ENCODE measurements around the gene PI4K2A. TPM values are rescaled to one million over a fixed set of nuclear protein-coding genes. Genes with fewer than 3 reads are reported as not detected.
A peak's percentile ranks its signal among the peaks of the same experiment; 100 is the strongest.
"Not testable (repeated sequence)": the region's sequence is repeated elsewhere in the genome, so short reads cannot be mapped to it uniquely, and the experiment has no call there.

PI4K2A gene
- polyA plus RNA-seq, 6 donors from 2014 or later = 5.1 to 7.9 (median 6.4) TPM

DNA sequence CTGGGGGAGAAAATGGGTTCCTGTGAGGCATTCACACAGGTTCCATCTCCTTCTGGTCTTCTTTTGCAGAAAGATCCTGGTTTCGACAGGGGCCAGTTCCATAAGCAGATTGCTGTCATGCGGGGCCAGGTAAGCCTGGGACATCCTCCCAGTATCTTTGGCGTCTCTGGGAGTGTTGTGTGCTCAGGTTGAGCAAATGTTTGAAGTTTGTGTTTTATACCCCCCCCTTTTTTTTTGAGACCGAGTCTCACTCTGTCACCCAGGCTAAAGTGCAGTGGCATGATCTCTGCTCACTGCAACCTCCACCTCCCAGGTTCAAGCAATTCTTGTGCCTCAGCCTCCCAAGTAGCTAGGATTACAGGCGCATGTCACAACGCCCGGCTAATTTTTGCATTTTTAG is 26.5 kb downstream of the PI4K2A start:
- Mint-ChIP-seq H3K4me1 (no peaks in the 10 kb centered on the region), H3K36me3 (peaks cover 21 to 22% of the 10 kb centered on the region in 2 donors), H3K27ac (no peak overlapping the region), H3K4me3 (no peak overlapping the region), H3K27me3 (no peaks in the 10 kb centered on the region), H3K9me3 (no peaks in the 10 kb centered on the region)
- no peak for ATAC-seq (ENCODE audit: low read depth in 2 of 2)
- DNase-seq = no peak

DNA sequence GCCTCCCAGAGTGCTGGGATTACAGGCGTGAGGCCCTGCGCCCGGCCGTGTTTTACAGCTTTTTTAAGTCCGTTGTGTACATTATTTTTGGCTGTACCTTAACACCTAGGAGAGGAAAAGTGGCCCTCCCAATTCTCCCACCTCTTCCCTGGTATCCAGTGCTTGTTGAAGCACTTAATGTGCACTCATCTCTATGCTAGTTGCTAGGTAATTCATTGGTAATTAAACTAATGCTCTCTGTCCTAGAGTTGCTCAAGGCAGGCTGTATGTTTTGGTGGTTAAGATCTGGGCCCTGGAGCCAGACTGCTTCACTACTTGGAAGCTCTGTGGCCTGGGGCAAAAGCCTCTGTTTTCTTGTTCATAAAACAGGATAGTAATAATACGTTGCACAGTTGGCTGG is 27.0 kb downstream of the PI4K2A start:
- Mint-ChIP-seq H3K36me3 (peaks cover 21 to 22% of the 10 kb centered on the region in 2 donors), H3K9me3 (no peaks in the 10 kb centered on the region), H3K27ac (peak overlapping the region in 1 of 6 donors; percentile 9), H3K27me3 (no peaks in the 10 kb centered on the region), H3K4me1 (no peaks in the 10 kb centered on the region), H3K4me3 (no peak overlapping the region)
- ATAC-seq (ENCODE audit: low read depth in 2 of 2) (no peak), DNase-seq (no peak)

DNA sequence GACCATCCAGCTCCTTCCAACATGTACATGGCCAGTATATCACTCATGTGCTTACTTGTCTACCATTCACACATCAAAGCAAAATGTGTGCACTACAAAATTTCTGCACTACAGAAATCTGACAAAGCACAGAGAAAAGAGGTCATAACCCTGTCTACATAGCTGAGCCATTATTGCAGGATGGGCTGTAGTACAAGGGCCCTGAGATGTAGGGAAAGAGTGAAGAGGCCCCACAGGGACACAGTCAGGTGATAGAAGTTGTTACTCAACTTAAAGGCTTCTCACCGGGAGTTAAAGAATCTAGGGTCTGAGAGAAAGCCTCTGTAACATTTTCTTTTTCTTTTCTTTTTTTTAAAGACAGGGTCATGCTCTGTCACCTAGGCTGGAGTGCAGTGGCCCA is 29.1 kb downstream of the PI4K2A start:
- Mint-ChIP-seq H3K4me1 (no peaks in the 10 kb centered on the region), H3K27ac (peak overlapping the region in 1 of 6 donors; percentile 13), H3K9me3 (no peaks in the 10 kb centered on the region), H3K36me3 (peaks cover 13 to 16% of the 10 kb centered on the region in 2 donors), H3K4me3 (no peak overlapping the region), H3K27me3 (no peaks in the 10 kb centered on the region)
- ATAC-seq (ENCODE audit: low read depth in 2 of 2) (no peak), DNase-seq (no peak)

DNA sequence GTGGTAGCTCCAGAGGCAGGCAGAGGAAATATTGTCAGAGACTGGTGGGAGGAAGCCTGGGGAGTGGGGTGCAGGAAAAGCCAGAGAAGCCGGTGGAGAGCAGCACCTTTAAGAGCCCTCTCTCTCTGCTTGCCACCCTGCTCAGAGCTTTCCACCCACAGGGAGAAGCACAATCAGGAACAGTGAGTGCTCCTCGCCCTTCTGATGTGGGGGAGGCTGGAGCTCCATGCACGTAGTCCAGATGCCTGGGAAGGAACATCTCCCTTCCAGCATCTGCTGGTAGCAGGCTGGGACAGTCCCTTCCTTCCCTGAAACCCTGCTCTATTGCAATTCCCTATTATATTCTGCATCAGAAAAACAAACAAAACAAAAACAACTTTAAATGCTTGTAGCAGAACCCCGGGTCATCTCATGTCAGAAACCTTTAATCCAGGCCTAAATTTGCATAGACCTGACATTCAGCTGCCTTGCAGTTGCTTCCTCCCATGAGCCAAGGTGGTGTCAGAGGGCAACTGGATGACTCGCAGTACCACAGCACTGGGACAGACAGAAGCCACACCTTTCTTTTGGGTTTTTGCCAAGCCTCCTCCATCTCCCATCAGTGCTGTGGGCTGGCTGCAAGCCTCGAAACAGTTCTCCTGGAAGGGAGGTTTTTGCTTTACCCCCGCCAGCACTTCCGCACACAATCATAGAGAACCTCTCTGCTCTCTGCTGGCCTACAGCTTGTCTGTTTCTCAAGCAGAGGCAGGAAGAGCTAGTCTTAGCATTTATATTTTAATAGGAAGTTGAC is 33.5 kb downstream of the PI4K2A start:
- H3K4me1 Mint-ChIP-seq = peaks cover 0 to 10% (median 10%) of the 10 kb centered on the region in 3 donors
- peak overlapping the region in 1 of 6 donors; percentile 58 for H3K27ac Mint-ChIP-seq
- ATAC-seq (ENCODE audit: low read depth in 2 of 2) (no peak), DNase-seq (no peak)
- H3K27me3 Mint-ChIP-seq = no peaks in the 10 kb centered on the region
- H3K4me3 Mint-ChIP-seq = no peak overlapping the region
- peaks cover 0 to 9% of the 10 kb centered on the region in 2 donors for H3K36me3 Mint-ChIP-seq
- H3K9me3 Mint-ChIP-seq = no peaks in the 10 kb centered on the region

DNA sequence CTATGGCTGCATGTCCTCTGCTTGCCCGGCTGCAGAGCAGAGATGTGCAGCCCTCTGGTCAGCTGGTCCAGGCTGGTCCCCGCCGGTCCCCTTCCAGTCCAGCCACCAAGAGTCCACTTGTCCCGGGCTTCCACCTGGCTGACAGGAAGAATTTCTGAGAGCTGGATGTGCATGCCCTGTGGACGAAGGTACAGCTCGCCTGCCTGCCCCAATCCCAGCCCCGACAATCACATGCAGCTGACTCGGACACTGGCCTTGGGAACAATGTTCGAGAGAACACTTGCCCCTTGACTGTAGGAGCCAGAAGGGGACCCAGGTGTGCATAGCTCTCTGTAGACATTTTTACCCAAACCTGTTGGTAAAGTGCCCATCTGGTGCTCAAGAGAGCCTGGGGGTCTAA is 34.8 kb downstream of the PI4K2A start:
- DNase-seq (no peak), ATAC-seq (ENCODE audit: low read depth in 2 of 2) (no peak)
- Mint-ChIP-seq H3K27ac (no peak overlapping the region), H3K4me1 (peaks cover 0 to 10% (median 10%) of the 10 kb centered on the region in 3 donors), H3K27me3 (no peaks in the 10 kb centered on the region), H3K36me3 (peaks cover 0 to 9% of the 10 kb centered on the region in 2 donors), H3K4me3 (no peak overlapping the region), H3K9me3 (no peaks in the 10 kb centered on the region)

DNA sequence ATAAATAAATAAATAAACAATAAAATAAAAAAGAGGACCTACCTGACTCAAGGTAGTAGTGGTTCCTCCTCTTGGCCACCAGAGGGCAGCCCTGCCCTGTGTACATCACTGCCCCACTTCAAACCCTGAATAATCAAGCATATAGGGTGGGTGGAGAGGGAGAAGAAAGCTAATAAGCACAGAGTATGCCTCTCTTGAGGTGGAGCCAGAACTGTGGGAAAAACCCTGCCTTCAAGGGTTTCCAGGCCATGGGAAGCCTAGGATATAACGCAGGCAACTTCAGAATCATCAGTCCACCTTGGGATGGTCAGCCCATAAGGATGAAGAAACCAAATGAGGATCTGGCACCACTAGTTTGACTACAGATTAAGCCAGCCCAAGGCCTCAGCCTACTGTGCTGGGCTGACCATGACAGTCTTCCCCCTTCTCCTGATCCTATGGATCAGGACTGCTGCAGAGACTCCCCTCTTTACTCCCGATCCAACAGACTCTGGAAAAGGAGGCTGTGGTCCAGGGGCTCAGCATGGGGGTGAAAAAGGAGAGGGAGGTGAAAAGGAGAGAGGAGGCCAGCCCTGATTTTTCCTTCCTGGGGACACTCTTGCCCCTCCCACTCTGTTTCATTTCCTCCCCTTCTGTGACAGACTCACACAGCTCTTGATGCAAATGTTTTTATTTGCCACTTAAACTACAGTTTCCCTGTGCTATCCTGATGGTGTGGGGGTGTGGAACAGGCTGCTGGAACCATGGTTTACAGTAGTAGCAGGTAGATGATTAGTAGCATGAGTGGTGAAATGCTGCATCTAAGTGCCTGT is 36.5 kb downstream of the PI4K2A start:
- peak; percentile 55 for DNase-seq
- no peaks in the 10 kb centered on the region for H3K9me3 Mint-ChIP-seq
- H3K4me3 Mint-ChIP-seq = peak overlapping the region in 1 of 8 donors; percentile 33
- H3K27me3 Mint-ChIP-seq = no peaks in the 10 kb centered on the region
- peak overlapping the region; percentile 4 to 91 (median 30) for H3K27ac Mint-ChIP-seq
- peaks cover 0 to 10% (median 10%) of the 10 kb centered on the region in 3 donors for H3K4me1 Mint-ChIP-seq
- peaks cover 0 to 9% of the 10 kb centered on the region in 2 donors for H3K36me3 Mint-ChIP-seq
- peak; percentile 81 to 90 for ATAC-seq (ENCODE audit: low read depth in 2 of 2)

DNA sequence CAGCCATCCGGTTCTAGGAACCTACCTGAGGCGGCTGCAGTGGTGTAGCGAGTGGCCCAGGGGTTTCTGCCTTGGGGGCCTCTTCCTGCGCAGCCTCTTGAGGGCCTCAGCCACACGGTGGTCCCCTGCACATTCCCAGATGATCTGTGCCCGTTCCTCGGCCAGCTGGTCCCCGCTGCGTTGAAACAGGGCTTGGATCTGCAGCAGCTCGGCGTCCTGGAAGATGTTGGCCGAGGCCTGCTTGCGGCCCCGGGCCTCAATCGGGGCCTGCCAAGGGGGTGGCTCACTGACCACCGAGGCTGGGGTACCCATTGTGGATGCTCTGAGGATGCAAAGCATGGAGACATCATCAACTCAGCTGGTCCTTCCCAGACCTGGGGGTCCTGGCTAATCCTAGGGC is 39.1 kb downstream of the PI4K2A start:
- Mint-ChIP-seq H3K4me3 (no peak overlapping the region), H3K27me3 (no peaks in the 10 kb centered on the region), H3K27ac (no peak overlapping the region), H3K4me1 (peaks cover 0 to 10% (median 10%) of the 10 kb centered on the region in 3 donors), H3K9me3 (no peaks in the 10 kb centered on the region), H3K36me3 (peaks cover 0 to 4% of the 10 kb centered on the region in 2 donors)
- DNase-seq (no peak), ATAC-seq (ENCODE audit: low read depth in 2 of 2) (no peak)

DNA sequence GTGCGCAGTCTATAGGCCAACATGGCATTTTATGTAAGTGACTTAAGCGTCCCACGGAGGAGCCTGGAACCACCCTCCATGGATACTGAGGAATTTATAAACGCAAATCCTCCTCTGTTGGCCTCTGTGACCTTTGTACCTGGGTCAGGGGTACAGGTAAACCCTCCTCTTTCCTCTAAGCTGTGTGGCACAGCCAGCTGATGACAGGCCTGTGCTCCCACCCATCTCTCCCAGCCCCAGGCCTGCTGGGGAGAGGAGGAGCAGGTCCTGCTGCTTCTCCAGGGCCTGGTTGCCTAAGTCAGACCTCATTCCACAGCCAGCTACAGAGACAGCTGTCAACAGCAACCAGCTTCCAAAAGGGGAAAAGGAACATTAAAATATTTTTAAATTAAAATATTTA is 41.6 kb downstream of the PI4K2A start:
- Mint-ChIP-seq H3K9me3 (no peaks in the 10 kb centered on the region), H3K4me1 (peaks cover 0 to 13% (median 4%) of the 10 kb centered on the region in 3 donors), H3K36me3 (no peaks in the 10 kb centered on the region), H3K27me3 (no peaks in the 10 kb centered on the region), H3K4me3 (no peak overlapping the region), H3K27ac (no peak overlapping the region)
- ATAC-seq (ENCODE audit: low read depth in 2 of 2) (no peak), DNase-seq (no peak)

DNA sequence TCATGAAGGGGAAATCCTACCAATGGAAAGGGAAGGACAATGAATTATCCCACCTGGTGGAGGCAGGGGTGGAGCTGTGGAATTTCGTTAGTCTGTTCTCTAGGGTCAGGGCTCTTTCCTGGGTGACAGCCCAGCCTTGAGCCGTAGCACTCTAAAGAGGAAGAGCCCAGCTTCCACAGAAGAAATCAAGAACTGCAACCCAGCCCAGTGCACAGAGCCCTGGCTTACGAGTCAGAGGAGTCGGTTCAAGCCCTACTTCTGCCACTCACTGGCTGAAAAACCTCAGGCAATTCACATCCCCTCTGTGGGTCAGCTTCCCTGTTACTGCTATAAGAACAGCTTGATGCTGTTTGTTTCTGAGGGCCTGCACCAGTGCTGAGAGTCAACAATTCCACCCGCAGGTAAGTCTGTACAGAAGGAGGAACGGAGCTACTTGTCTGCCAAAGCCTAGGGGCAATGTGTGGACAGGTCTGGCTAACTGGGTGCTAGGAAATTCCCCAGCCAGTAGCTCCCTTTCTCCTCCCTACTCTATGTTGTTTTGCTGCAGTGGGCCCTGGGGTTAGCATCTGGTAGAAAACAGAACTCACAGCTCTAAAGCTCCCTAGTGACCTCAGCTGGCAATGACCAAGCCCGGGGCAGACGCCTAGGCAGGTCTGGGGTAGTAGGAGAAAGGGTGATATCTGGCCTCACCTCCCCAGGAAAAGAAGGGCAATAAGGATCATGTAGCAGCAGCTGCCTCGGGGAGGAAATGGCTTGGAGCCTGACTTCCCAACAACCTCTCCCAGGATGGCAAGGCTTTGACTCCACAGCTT is 43.3 kb downstream of the PI4K2A start:
- peak overlapping the region in 1 of 6 donors; percentile 64 for H3K27ac Mint-ChIP-seq
- no peak for ATAC-seq (ENCODE audit: low read depth in 2 of 2)
- H3K36me3 Mint-ChIP-seq = no peaks in the 10 kb centered on the region
- H3K4me3 Mint-ChIP-seq = peak overlapping the region in 2 of 8 donors; percentile 18 to 44
- no peak for DNase-seq
- H3K4me1 Mint-ChIP-seq = peaks cover 6 to 16% (median 9%) of the 10 kb centered on the region in 3 donors
- H3K27me3 Mint-ChIP-seq = no peaks in the 10 kb centered on the region
- no peaks in the 10 kb centered on the region for H3K9me3 Mint-ChIP-seq

DNA sequence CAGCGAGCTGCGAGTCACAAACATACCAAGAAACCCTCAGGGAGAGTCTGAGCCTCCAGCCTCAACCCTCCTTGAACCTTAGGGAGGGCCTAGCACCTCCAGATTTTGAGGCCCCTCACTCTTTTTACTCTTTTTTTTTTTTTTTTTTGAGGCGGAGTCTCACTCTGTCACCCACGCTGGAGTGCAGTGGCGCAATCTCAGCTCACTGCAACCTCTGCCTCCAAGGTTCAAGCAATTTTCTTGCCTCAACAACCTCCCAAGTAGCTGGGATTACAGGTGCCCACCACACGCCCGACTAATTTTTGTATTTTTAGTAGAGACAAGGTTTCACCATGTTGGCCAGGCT is 43.9 kb downstream of the PI4K2A start:
- H3K4me3 Mint-ChIP-seq = peak overlapping the region in 1 of 8 donors; percentile 18
- not testable (repeated sequence) for DNase-seq; H3K36me3 Mint-ChIP-seq; H3K27me3 Mint-ChIP-seq; H3K27ac Mint-ChIP-seq; ATAC-seq (ENCODE audit: low read depth in 2 of 2); H3K9me3 Mint-ChIP-seq
- H3K4me1 Mint-ChIP-seq = peaks cover 6 to 16% (median 9%) of the 10 kb centered on the region in 3 donors

DNA sequence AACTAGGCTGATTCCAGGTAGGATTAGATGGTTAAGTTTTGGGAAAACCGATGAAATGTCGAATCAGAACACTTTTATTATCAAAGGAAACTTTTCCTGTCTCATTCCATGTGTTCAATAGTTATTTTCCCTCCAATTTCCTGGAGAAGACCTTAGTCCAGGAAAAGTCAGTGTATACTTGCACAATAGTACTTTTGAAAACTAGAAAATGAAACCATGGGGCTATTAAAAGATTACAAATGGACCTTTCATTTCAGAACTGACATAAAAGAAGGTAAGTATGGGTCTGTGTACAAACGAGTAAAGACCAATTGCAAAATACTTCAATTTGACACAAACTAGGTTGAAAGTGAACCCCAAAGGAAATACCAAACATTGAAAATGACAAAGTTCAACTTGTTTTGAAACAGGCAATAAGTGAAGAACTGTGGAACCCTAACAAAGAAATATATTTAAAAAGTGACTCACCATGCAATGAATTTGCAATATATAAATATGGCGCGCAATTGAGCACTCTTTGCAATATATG is 44.5 kb downstream of the PI4K2A start:
- Mint-ChIP-seq H3K36me3 (no peaks in the 10 kb centered on the region), H3K4me3 (peak overlapping the region in 1 of 8 donors; percentile 88), H3K4me1 (peaks cover 6 to 16% (median 9%) of the 10 kb centered on the region in 3 donors), H3K27me3 (no peaks in the 10 kb centered on the region), H3K27ac (peak overlapping the region in 1 of 6 donors; percentile 22), H3K9me3 (no peaks in the 10 kb centered on the region)
- no peak for DNase-seq
- ATAC-seq (ENCODE audit: low read depth in 2 of 2) = no peak

DNA sequence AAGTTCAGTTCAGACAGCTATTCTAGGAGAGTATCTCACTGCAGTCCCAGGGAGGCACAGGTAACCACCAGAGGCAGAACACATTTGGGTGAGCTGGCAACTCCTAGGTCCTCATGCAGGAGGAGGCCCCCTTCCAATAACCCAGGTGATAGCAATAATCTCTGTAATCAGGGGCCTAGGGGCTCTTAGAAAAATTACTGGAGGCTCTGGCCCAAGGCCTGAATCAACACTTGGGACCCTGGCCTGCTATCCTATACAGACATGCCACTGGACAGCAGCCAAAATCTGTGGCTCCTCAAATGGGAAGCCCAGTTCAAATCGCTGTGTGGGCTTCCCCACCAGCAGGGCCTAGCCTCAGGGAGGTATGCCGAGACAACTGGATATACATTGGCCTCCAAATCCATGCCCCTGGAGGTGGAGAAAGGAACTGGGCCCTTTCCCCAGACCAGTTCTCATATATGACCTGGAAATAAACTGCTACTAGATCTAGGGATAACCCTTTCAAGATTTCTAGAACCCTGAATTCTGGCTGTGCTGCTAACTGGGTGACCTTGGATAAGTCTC is 45.0 kb downstream of the PI4K2A start:
- Mint-ChIP-seq H3K4me1 (peaks cover 6 to 16% (median 9%) of the 10 kb centered on the region in 3 donors), H3K27me3 (no peaks in the 10 kb centered on the region), H3K9me3 (no peaks in the 10 kb centered on the region), H3K4me3 (peak overlapping the region in 5 of 8 donors; percentile 63 to 90 (median 88)), H3K27ac (no peak overlapping the region), H3K36me3 (no peaks in the 10 kb centered on the region)
- ATAC-seq (ENCODE audit: low read depth in 2 of 2) = no peak
- no peak for DNase-seq
